ENCODE results near the gene SLC35G2.
"Not testable (repeated sequence)": the region's sequence is repeated elsewhere in the genome, so short reads cannot be mapped to it uniquely, and the experiment has no call there.

The SLC35G2 gene

DNA sequence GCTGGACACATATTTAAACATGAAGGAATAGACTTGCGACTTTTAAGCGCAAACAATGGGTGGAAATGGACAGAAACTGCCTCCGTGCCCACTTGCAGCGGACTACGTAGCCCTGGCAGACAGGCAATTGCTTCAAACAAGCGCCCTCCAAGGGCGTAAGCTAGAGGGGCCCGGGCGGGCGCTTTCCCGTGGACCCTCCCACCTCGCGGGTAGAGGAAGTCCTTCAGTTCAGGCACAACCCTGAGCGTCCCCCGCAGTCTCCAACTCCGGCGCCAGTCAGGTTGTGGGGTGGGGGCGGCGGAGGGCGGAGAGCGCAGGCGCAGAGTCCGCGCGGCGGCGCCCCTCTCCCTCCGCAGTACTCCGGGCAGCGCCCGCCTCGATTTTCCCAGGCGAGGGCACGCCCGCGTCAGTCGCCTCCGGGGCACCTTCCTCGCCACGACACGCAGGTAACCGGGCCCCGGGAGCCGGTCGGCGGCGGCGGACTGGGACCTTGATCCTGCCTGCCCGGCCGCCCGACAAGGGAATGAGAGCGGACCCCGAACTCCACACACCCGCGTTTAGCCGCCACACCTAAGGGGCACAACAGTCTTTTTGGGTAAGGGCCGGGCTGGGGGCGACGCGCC, at the start of gene SLC35G2:
Gene SLC35G2 (plus strand): TSS at position 358 of the 623 bp plus-strand sequence. CDS start 35,335 bp downstream, outside the sequence.
- H3K4me3 ChIP-seq (ENCODE audit: low read length), result peak within 1 kb of the TSS; percentile 73
- no peak within 1 kb of the TSS for H3K27ac ChIP-seq (ENCODE audit: low read length)
- H3K9me3 ChIP-seq (ENCODE audit: control insufficient read depth, low read depth, low read length), result no peaks in the 10 kb centered on the region
- H3K4me1 ChIP-seq (ENCODE audit: control insufficient read depth, low read depth, low read length), result peaks cover 14% of the 10 kb centered on the region
- peak within 1 kb of the TSS; percentile 51 for H3K9ac ChIP-seq (ENCODE audit: low read length)
- no peaks in the 10 kb centered on the region for H3K36me3 ChIP-seq (ENCODE audit: control insufficient read depth, low read depth, low read length)
- peaks cover 32% of the 10 kb centered on the region for H3K27me3 ChIP-seq (ENCODE audit: control insufficient read depth, insufficient read depth, low read length)

DNA sequence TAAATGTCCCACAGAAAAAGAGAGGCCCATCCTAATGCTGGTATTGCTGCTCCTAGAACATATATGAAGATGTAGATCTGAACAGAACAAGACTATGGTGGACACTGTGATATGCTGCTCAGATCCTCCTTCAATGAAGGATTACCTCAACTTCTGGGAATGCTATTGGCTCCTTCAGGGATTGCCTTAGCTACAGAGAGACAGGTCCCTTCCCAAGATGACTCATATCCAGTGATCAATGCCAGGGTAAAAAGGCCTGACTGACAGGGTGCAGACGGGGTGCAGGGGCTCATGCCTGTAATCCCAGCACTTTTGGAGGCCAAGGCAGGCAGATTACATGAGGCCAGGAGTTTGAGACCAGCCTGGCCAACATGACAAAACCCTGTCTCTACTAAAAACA, 46.2 kb upstream of the SLC35G2 start:
- H3K9ac ChIP-seq (ENCODE audit: low read length), result no peak overlapping the region
- no peaks in the 10 kb centered on the region for H3K27me3 ChIP-seq (ENCODE audit: control insufficient read depth, insufficient read depth, low read length)

DNA sequence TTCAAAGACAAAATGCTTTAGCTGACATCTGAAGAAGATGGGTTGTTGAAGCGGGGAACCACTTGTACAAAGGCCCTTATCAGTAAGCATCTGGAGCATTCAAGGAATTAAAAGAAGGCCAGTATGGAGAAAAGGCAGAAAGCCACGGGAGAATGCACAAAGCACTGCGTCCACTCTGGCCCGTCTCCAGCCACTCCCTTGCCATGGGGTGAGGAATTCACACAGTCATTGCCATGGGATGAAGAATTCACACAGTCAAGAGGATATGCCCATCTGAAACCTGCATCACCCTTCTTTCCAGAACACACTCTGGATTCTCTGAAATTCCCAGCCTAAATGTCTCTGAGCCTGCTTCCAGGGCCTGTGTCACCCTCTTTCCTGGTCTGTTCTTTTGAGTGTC, 40.1 kb upstream of the SLC35G2 start:
- Histone ChIP-seq H3K27me3 (ENCODE audit: control insufficient read depth, insufficient read depth, low read length) (no peaks in the 10 kb centered on the region), H3K27ac (ENCODE audit: low read length) (no peak overlapping the region), H3K4me1 (ENCODE audit: control insufficient read depth, low read depth, low read length) (no peaks in the 10 kb centered on the region), H3K9me3 (ENCODE audit: control insufficient read depth, low read depth, low read length) (no peaks in the 10 kb centered on the region), H3K9ac (ENCODE audit: low read length) (no peak overlapping the region), H3K4me3 (ENCODE audit: low read length) (no peak overlapping the region), H3K36me3 (ENCODE audit: control insufficient read depth, low read depth, low read length) (no peaks in the 10 kb centered on the region)

More for the DNA sequence above, 46.2 kb upstream of the SLC35G2 start:
- Histone ChIP-seq H3K27ac (ENCODE audit: low read length) (no peak overlapping the region), H3K9me3 (ENCODE audit: control insufficient read depth, low read depth, low read length) (no peaks in the 10 kb centered on the region), H3K36me3 (ENCODE audit: control insufficient read depth, low read depth, low read length) (no peaks in the 10 kb centered on the region), H3K4me3 (ENCODE audit: low read length) (no peak overlapping the region), H3K4me1 (ENCODE audit: control insufficient read depth, low read depth, low read length) (no peaks in the 10 kb centered on the region)

DNA sequence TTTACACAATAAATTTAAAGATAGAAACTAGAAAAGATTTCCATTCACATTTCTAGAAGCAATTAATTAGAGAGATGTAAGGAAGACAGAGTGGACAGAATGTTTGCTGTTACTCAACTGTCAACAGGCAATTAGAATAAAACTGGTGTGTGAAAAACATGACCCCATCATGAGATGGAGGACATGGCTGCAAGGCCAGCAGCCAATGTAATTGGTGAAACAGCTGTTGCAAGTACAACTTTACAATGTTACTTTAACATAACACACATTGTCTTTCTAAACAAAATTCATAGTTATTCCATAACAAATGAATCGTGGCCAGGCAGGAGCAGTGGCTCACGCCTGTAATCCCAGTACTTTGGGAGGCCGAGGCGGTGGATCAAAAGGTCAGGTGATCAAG, 38.2 kb upstream of the SLC35G2 start:
- no peak overlapping the region for H3K27ac ChIP-seq (ENCODE audit: low read length)
- no peak overlapping the region for H3K9ac ChIP-seq (ENCODE audit: low read length)
- no peaks in the 10 kb centered on the region for H3K9me3 ChIP-seq (ENCODE audit: control insufficient read depth, low read depth, low read length)
- no peak overlapping the region for H3K4me3 ChIP-seq (ENCODE audit: low read length)
- H3K27me3 ChIP-seq (ENCODE audit: control insufficient read depth, insufficient read depth, low read length), result no peaks in the 10 kb centered on the region
- no peaks in the 10 kb centered on the region for H3K36me3 ChIP-seq (ENCODE audit: control insufficient read depth, low read depth, low read length)
- no peaks in the 10 kb centered on the region for H3K4me1 ChIP-seq (ENCODE audit: control insufficient read depth, low read depth, low read length)

DNA sequence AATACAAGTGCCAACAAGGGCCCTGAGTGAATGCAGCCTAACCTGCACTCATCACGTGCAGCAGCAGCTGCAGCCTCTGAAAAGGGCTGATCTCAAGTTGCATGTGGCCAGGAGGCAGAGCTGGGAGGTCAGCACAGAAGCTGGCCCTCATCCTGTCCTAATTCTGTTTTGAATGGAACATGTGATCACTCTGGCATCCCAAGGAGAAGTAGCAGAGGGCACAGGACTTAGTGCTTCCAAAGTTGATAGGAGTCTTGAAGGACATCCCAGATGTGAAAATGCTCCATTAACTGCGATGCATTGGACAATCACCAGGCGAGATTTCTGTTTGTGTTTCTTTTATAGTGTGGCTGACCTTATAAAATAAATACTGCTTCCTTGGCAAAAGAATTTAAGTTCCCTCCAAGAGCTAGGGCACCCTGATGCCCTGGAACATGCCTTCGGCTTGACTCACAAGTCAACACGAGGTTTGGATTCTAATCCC, 35.2 kb upstream of the SLC35G2 start:
- Histone ChIP-seq H3K36me3 (ENCODE audit: control insufficient read depth, low read depth, low read length) (no peaks in the 10 kb centered on the region), H3K4me1 (ENCODE audit: control insufficient read depth, low read depth, low read length) (peaks cover 10% of the 10 kb centered on the region), H3K9ac (ENCODE audit: low read length) (no peak overlapping the region), H3K9me3 (ENCODE audit: control insufficient read depth, low read depth, low read length) (no peaks in the 10 kb centered on the region), H3K27me3 (ENCODE audit: control insufficient read depth, insufficient read depth, low read length) (no peaks in the 10 kb centered on the region), H3K27ac (ENCODE audit: low read length) (no peak overlapping the region), H3K4me3 (ENCODE audit: low read length) (no peak overlapping the region)

DNA sequence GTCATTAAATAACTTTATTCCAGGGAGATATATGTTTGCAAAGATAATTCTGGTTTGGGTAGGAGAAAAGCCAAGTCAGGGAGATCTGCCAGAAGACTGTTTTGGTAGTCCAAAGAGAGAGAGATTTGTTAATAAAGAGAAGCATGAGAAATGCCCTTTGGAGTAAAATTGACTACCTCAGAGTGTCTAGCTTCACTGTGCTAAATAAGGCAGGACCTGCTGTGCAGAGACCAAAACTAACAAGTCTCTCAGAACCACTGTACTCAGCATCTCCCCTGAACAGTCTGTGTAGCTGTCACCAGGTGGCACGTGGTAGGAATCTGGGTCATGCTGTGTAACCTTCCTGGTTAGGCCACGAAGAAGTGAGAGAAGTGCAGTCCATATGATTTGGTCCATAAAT, 31.6 kb upstream of the SLC35G2 start:
- H3K9me3 ChIP-seq (ENCODE audit: control insufficient read depth, low read depth, low read length), result no peaks in the 10 kb centered on the region
- H3K4me3 ChIP-seq (ENCODE audit: low read length), result no peak overlapping the region
- no peak overlapping the region for H3K9ac ChIP-seq (ENCODE audit: low read length)
- peaks cover 10% of the 10 kb centered on the region for H3K4me1 ChIP-seq (ENCODE audit: control insufficient read depth, low read depth, low read length)
- no peaks in the 10 kb centered on the region for H3K36me3 ChIP-seq (ENCODE audit: control insufficient read depth, low read depth, low read length)
- no peak overlapping the region for H3K27ac ChIP-seq (ENCODE audit: low read length)
- no peaks in the 10 kb centered on the region for H3K27me3 ChIP-seq (ENCODE audit: control insufficient read depth, insufficient read depth, low read length)

DNA sequence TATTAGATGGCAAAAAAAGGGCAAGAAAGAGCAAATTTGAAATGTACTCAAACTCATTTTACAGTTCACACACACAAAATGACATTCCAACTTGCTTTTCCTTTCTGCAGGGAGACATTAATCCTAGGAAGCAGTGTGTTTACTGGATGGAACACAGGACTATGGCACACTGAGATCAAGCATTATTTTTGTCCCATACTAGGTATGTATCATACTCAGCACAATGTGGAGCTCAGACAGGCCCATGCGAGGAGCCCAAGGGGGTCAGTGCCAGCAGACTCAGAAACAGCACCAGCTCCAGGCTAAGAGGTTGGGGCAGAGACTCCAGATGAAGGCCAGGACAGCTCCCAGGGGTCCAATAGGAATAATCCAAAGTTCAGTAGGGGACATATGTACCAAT, 30.8 kb upstream of the SLC35G2 start:
- Histone ChIP-seq H3K9me3 (ENCODE audit: control insufficient read depth, low read depth, low read length) (no peaks in the 10 kb centered on the region), H3K27ac (ENCODE audit: low read length) (no peak overlapping the region), H3K4me1 (ENCODE audit: control insufficient read depth, low read depth, low read length) (peaks cover 14% of the 10 kb centered on the region), H3K4me3 (ENCODE audit: low read length) (no peak overlapping the region), H3K36me3 (ENCODE audit: control insufficient read depth, low read depth, low read length) (no peaks in the 10 kb centered on the region), H3K9ac (ENCODE audit: low read length) (no peak overlapping the region), H3K27me3 (ENCODE audit: control insufficient read depth, insufficient read depth, low read length) (no peaks in the 10 kb centered on the region)

DNA sequence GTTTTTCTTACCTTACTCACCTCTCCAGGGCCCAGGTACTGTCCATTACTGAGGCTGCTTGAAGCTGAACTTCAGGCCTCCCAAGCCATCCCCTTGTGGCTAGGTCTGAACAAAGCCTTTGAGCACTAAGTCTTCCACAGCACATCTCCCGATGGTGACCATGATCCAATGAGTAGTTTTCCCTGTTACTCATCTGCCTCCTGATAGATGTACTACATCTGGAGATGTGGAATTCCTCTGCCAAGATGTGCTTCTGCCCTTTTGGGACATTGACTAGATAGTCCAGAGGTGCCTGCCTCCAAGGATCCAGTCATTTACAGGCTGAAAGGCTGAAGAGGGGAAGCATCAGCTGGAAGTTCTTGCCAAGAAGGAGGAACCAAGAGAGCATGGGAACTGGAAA, 28.9 kb upstream of the SLC35G2 start:
- Histone ChIP-seq H3K9me3 (ENCODE audit: control insufficient read depth, low read depth, low read length) (no peaks in the 10 kb centered on the region), H3K9ac (ENCODE audit: low read length) (no peak overlapping the region), H3K4me1 (ENCODE audit: control insufficient read depth, low read depth, low read length) (peaks cover 14% of the 10 kb centered on the region), H3K27me3 (ENCODE audit: control insufficient read depth, insufficient read depth, low read length) (no peaks in the 10 kb centered on the region), H3K4me3 (ENCODE audit: low read length) (no peak overlapping the region), H3K36me3 (ENCODE audit: control insufficient read depth, low read depth, low read length) (no peaks in the 10 kb centered on the region), H3K27ac (ENCODE audit: low read length) (no peak overlapping the region)

DNA sequence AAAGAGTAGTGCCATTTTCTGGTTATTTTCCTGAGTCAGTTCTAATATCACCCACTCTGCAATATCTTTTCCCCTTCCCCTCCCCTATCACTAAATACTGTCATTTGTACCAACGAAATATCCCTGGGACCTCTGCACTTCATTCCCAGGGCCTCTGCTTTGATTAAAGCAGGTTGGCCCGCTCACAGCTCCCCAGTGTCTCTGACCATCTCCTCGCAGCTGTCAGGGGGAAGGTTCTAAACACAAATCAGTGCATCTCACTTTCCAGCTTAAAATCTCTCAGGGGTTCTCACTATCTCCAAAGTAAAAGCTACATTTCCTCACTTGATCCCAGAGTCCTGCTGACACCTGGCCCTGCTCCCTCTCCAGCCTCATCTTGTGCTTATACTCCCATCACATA, 28.1 kb upstream of the SLC35G2 start:
- no peaks in the 10 kb centered on the region for H3K9me3 ChIP-seq (ENCODE audit: control insufficient read depth, low read depth, low read length)
- H3K9ac ChIP-seq (ENCODE audit: low read length), result no peak overlapping the region
- H3K27ac ChIP-seq (ENCODE audit: low read length), result no peak overlapping the region
- H3K36me3 ChIP-seq (ENCODE audit: control insufficient read depth, low read depth, low read length), result no peaks in the 10 kb centered on the region
- peaks cover 14% of the 10 kb centered on the region for H3K4me1 ChIP-seq (ENCODE audit: control insufficient read depth, low read depth, low read length)
- H3K27me3 ChIP-seq (ENCODE audit: control insufficient read depth, insufficient read depth, low read length), result no peaks in the 10 kb centered on the region
- H3K4me3 ChIP-seq (ENCODE audit: low read length), result no peak overlapping the region

DNA sequence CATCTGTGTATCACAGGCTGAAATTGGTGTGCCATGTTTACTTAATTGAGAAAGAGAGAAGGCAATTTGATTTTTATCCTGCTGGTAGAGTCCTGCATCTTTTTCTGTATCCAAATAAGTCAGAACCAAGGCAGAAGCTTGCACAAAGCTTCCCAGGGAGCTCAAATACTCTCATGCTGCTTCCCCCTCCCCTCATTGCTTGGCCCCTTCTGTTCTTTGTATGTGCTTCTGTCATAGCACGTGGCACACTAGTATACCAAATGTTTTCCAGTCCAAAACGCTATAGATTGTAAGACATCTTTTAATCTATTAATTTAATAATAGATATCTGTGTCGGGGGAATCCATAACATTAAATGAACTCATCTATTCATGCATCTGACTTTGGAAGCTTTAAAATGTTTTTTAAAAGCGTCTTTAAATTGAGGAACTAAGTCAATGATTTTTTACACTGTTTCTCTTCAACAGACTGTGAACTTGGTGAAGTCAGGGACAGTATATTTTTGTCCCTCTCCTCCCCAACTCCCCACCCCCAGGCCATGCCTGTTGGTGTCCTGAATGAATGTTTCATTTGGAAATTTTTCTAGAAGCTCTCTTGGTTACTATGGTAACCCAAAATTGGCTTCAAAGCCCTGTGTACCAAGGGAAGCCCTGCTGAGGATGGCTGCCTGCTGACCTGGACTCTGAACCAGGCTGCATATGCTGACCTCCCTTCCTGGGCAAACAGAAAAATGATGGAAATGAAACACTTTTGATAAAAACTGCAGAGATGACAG, 26.2 kb upstream of the SLC35G2 start:
- Histone ChIP-seq H3K27me3 (ENCODE audit: control insufficient read depth, insufficient read depth, low read length) (no peaks in the 10 kb centered on the region), H3K4me3 (ENCODE audit: low read length) (no peak overlapping the region), H3K4me1 (ENCODE audit: control insufficient read depth, low read depth, low read length) (peaks cover 3% of the 10 kb centered on the region), H3K9ac (ENCODE audit: low read length) (no peak overlapping the region), H3K9me3 (ENCODE audit: control insufficient read depth, low read depth, low read length) (no peaks in the 10 kb centered on the region), H3K36me3 (ENCODE audit: control insufficient read depth, low read depth, low read length) (no peaks in the 10 kb centered on the region), H3K27ac (ENCODE audit: low read length) (no peak overlapping the region)

DNA sequence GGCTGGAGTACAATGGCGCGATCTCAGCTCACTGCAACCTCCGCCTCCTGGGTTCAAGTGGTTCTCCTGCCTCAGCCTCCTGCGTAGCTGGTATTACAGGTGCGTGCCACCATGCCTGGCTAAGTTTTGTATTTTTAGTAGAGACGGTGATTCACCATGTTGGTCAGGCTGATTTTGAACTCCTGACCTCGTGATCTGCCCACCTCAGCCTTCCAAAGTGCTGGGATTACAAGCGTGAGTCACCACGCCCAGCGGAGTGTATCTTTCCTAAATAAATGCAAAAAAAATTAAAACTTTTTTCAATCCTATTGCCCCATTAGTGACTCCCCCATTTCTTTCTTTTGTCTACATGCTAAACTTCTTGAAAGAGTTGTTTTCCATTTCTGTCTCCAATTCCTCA, 17.8 kb upstream of the SLC35G2 start:
- not testable (repeated sequence) for H3K4me1 ChIP-seq (ENCODE audit: control insufficient read depth, low read depth, low read length); H3K9me3 ChIP-seq (ENCODE audit: control insufficient read depth, low read depth, low read length); H3K4me3 ChIP-seq (ENCODE audit: low read length)

More for the DNA sequence above, 17.8 kb upstream of the SLC35G2 start:
- H3K27ac ChIP-seq (ENCODE audit: low read length); H3K27me3 ChIP-seq (ENCODE audit: control insufficient read depth, insufficient read depth, low read length); H3K36me3 ChIP-seq (ENCODE audit: control insufficient read depth, low read depth, low read length); H3K9ac ChIP-seq (ENCODE audit: low read length): not testable (repeated sequence)
